HG03135 (cell line): ENCODE data around the gene C1orf116.

ENCODE experiments used
- ATAC-seq: cut with Tn5 transposase; IDR thresholded peaks from one replicate; pipeline ENCODE4 v1.9.1; 2021; ENCODE audit warnings: mild to moderate bottlenecking, moderate library complexity; ENCODE audit not compliant: unreplicated experiment

C1orf116 gene

DNA sequence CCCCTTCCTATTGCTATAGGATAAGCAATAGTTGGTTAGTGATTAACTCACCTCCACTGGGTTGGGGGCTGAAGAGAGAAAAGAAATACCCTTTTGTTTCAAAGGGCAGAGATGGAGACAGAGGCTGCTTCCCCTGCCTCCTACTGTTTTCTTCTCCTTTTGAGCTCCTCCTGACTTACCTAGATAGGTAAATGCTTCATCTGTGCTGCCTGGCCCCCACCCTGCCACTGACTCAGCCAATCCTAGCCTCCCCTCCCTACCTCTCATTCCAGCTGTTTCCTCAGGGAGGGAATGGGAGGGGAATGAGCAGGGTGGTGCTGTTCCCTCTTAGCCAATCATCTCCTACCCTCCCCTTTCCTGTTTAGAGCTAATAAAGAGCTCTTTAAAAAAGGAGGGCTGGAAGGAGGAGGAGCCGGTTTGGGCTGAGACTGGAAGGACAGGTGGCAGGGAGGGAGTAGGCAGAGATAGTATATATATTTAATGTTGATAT lies at the start of gene C1orf116:
C1orf116 (minus strand) TSS at position 229 of the 490 bp plus-strand sequence. CDS start 5,158 bp downstream, outside the sequence.
- no peak for ATAC-seq

- ATAC-seq, result no peak
Observed at GRCh38 chr1:207081806-207082205, 49.2 kb upstream of the C1orf116 start.

- no peak for ATAC-seq
Observed at GRCh38 chr1:207081088-207081487, 48.5 kb upstream of the C1orf116 start.

DNA sequence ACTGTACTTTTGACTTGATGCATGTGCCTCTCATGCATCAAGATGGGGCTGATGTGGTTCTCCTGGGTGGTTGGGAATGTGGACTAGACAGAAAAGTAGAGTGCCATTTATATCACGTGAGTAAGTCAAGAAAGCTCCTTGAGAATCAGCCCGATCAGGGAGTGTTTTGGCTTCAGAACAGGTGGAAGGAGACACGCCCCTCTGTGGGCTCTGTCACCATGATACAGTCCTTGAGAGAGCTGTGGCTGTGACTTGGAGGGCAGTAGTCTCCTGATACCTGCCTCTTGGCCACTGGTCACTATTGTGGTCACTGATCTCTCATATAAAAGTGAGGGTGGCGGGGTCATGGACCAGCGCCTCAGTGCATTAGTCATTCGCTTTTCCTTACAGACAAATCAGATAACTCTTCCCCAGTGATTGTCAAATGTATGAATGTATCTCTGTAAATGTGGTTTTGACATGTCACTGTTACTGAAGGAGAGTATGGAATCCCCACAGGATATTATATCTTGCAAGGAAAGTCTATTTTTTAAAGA lies 47.2 kb upstream of the C1orf116 start:
- no peak for ATAC-seq

GRCh38 chr1:207078578-207079132 lies 46.1 kb upstream of the C1orf116 start:
- ATAC-seq, result no peak

- no peak for ATAC-seq
Observed at GRCh38 chr1:207077470-207078377, 45.2 kb upstream of the C1orf116 start.

- no peak for ATAC-seq
Observed at GRCh38 chr1:207077012-207077411, 44.5 kb upstream of the C1orf116 start.

- no peak for ATAC-seq
Observed at GRCh38 chr1:207076181-207076955, 43.8 kb upstream of the C1orf116 start.

GRCh38 chr1:207073906-207074820 lies 41.6 kb upstream of the C1orf116 start:
- ATAC-seq, result no peak

DNA sequence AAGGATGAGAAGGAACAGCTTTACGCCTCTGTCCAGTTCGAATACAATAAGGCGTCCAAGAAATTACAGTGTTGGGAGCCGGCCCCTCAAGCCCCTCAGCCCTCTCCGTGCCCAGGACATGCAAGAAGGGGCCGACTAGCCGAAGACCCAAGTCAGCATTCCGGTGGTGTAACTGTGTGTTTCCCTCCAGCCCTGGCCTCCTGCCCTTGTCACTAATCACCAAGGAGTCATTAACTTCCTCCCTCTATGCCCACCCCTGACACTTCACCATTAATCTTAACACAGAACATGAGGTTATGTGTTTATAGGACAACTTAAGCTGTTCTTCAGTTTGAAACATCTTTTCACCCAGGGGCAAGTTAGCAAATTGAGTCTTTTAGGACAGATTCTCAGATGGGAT lies 39.7 kb upstream of the C1orf116 start:
- no peak for ATAC-seq

DNA sequence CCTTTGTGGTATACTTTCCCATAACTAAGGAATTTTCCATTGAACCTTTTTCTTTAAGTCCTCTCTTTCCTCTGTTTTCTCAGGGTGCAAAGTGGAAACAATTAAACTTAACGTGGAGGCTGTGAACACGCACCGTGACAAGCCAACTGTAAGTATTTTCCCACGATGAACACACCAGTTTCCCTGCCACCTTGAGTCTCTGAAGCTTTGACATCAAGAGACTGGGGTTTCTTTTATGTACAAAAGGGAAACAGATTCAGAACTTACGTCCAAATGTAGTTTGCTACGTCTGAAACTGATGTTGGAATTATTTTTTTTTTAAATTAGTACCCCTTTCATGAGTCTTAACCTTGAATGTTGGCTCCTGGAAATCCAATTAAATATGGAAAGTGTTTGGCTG lies 38.9 kb upstream of the C1orf116 start:
- no peak for ATAC-seq

DNA sequence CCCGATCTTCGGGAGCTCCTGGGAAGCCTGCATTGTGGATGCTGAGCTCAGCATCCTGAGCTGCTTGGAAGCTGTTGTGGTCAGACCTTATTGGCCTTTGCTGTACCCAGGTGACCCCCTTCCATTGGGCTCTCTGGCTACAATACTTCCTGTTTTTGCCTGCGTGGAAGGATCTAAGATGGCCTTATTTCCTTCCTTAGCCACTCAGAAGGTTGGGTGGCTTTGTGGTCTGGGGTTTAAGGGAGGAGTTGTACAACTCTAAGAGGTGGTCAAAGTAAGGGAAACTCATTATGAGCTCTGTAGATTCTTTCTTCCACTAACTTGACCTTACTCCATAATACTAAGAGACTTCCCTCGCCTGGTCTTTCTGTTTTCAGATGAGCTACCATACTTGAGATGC lies 38.3 kb upstream of the C1orf116 start:
- no peak for ATAC-seq

- no peak for ATAC-seq
Observed at GRCh38 chr1:207069858-207070506, 37.4 kb upstream of the C1orf116 start.

GRCh38 chr1:207069061-207069460 lies 36.5 kb upstream of the C1orf116 start:
- ATAC-seq, result no peak

DNA sequence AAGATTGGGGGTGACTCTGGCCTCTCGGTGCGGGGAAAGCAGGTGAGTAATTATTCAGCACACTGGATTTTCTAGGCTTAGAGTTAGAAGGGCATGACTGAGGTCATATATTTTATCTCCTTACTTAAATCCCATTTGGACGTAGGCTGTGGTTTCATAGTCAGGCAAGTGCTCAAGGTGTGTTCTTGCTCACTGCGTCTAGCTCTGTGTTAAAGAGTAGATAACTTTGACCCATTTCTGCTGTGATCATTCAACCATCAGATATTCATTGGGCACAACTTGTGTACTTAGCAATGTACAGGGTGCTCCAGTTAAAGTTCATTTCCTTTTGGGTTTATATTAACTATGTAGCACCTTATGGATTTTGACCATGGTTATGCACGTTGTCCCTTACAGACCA lies 35.1 kb upstream of the C1orf116 start:
- no peak for ATAC-seq

DNA sequence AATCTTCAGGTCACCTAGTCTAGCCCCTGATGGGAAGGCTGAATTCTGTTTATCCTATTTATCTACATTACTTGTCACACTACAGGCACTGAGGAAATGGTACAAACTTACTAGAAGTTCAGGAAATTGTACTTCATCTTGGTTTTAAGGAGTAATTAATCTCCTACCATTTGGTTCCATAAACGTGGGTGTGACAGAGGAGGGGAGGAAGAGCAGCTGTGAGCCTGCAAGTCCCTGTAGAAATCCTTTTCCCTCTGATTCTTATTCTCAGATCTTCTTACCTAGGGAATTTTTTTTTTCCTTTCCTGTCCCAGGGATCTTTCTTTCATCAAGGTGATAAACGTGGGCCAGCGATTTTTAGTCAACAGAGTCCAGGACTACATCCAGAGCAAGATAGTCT lies 34.6 kb upstream of the C1orf116 start:
- ATAC-seq, result no peak

GRCh38 chr1:207064561-207064960 lies 32.0 kb upstream of the C1orf116 start:
- no peak for ATAC-seq

DNA sequence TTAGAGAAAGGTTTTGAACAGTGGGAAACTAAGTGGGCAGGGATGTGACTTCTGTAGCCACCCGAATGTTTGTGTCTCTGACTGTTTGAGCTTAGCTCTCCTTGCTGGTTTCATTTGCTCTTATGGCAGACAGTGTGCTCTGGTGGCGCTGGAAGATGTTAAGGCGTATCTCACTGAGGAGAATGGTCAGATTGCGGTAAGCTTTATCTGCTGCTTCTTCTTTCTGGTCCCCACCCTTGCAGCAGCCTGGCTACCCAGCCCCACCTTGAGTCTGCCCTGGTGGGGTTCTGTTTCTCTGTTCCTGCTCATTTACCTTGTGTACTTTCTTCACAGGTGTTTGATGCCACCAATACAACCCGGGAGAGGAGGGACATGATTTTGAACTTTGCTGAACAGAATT lies 30.5 kb upstream of the C1orf116 start:
- ATAC-seq, result no peak

DNA sequence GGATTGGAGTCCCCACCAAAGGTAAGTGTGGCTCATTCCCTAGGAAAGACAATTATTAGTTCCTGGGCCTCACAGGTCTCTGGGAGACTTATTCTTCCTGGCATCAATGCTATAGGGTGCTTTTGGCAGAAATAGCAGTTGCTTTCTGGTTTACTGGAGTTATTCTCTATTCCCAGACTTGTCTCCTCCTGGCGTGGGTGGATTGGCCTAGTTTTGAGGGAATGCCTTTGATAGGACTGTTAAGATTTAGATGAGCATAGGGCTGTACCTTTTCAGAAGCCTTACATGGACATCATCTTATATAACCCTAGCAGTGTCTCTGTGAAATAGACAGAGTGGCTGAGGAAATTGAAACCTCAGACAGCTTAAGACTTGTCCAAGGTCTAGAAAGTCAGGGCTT lies 29.5 kb upstream of the C1orf116 start:
- ATAC-seq, result no peak

- no peak for ATAC-seq
Observed at GRCh38 chr1:207060596-207060995, 28.0 kb upstream of the C1orf116 start.
